ENCODE results near the gene SAP30BP.

Gene SAP30BP

DNA sequence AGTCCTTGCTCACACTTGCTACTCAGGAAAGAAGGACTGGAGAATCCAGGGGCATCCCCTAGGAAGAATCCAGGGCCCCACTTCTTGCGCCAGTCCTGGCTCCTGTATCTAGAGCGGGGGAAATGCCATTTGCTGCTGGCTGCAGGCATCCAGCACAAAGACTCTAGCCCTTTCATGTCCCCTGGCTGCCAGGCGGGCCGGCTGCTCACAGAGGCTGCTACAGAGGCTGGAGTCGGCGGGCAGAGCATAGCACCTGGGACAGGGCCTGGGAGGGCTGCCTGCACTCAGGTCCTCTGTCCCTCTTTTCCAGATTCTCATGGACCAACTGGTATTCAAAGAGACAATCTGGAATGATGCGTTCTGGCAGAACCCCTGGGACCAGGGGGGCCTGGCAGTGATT is 20.1 kb upstream of the SAP30BP start:
- TF ChIP-seq, protein P1, sequence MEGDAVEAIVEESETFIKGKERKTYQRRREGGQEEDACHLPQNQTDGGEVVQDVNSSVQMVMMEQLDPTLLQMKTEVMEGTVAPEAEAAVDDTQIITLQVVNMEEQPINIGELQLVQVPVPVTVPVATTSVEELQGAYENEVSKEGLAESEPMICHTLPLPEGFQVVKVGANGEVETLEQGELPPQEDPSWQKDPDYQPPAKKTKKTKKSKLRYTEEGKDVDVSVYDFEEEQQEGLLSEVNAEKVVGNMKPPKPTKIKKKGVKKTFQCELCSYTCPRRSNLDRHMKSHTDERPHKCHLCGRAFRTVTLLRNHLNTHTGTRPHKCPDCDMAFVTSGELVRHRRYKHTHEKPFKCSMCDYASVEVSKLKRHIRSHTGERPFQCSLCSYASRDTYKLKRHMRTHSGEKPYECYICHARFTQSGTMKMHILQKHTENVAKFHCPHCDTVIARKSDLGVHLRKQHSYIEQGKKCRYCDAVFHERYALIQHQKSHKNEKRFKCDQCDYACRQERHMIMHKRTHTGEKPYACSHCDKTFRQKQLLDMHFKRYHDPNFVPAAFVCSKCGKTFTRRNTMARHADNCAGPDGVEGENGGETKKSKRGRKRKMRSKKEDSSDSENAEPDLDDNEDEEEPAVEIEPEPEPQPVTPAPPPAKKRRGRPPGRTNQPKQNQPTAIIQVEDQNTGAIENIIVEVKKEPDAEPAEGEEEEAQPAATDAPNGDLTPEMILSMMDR (conservative IDR thresholded peaks at IDR 0.05; ENCODE audit: control insufficient read depth, insufficient read depth, low read depth, low read length): no peak
- DNase-seq (ENCODE audit: low read depth): no peak
- H3K4me3 ChIP-seq (ENCODE audit: control insufficient read depth, low read depth, low read length): no peak overlapping the region

DNA sequence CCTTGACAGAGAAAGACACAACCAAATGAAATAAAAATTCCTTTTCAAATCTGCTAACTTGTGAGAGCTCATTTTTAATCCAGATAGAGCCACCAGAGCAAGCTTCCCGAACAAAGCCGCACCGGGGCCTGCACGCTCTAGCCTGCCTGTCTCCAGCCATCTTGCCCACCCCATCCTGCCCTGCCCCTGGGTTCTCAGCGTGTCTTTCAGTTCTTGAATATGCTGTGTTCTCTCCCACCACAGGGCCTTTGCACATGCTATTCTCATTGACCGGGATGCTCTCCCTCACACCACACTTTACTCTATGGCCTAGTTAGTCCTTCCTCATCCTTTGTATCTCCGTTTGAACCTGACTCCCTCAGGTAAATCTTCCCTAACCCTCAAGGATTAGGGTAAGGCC is 19.2 kb upstream of the SAP30BP start:
- H3K4me3 ChIP-seq (ENCODE audit: control insufficient read depth, low read depth, low read length): no peak overlapping the region
- TF ChIP-seq, protein P1 (conservative IDR thresholded peaks at IDR 0.05; ENCODE audit: control insufficient read depth, insufficient read depth, low read depth, low read length): no peak
- no peak for DNase-seq (ENCODE audit: low read depth)

- no peak overlapping the region for H3K4me3 ChIP-seq (ENCODE audit: control insufficient read depth, low read depth, low read length)
- TF ChIP-seq, protein P1 (conservative IDR thresholded peaks at IDR 0.05; ENCODE audit: control insufficient read depth, insufficient read depth, low read depth, low read length): no peak
- no peak for DNase-seq (ENCODE audit: low read depth)
Measured at GRCh38 chr17:75649687-75650086, 17.5 kb upstream of the SAP30BP start.

DNA sequence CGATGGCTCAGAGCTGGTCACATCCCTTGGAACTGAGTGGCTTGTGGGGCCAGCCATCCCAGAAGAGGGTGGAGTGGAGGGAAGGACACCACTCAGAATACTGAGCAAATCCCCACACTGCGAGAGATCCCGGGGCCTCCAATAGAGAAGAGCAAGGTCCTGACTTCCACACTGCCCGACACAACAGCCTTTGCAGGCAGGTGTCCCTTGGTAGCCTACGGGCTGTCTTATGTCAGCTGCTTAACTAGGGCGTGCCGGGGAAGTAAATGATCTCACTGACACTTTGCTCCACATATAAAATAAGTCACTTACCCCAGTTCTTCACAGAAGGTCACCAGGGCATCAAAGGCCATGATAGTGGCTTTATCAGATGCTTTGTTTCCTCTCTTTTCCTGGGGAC is 16.3 kb upstream of the SAP30BP start:
- TF ChIP-seq, protein P1 (conservative IDR thresholded peaks at IDR 0.05; ENCODE audit: control insufficient read depth, insufficient read depth, low read depth, low read length): no peak
- no peak overlapping the region for H3K4me3 ChIP-seq (ENCODE audit: control insufficient read depth, low read depth, low read length)
- DNase-seq (ENCODE audit: low read depth): no peak

DNA sequence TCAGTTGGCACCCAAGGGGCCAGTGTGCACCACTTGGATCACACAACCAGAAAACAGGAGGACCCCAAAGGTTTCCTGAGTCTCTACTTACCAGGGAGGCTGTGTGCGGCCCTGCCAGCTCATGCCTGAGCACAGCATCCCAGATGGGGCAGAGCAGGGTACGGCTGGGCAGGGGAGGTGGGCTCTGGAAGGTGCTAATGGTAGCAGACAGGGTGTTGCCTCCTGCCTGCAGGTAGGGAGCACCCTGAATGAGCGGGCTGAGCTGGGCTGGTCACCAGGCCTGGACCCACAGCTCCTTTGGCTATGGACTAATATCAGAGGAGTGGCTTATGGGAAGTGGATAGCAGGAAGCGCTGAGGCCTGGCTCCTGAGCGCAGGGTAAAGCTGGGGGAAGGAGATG is 14.8 kb upstream of the SAP30BP start:
- TF ChIP-seq, protein P1 (conservative IDR thresholded peaks at IDR 0.05; ENCODE audit: control insufficient read depth, insufficient read depth, low read depth, low read length): no peak
- DNase-seq (ENCODE audit: low read depth): no peak
- no peak overlapping the region for H3K4me3 ChIP-seq (ENCODE audit: control insufficient read depth, low read depth, low read length)

GRCh38 chr17:75652934-75653549 is 14.1 kb upstream of the SAP30BP start:
- TF ChIP-seq, protein P1 (conservative IDR thresholded peaks at IDR 0.05; ENCODE audit: control insufficient read depth, insufficient read depth, low read depth, low read length): peak; percentile 82
- DNase-seq (ENCODE audit: low read depth): peak; percentile 30
- no peak overlapping the region for H3K4me3 ChIP-seq (ENCODE audit: control insufficient read depth, low read depth, low read length)

DNA sequence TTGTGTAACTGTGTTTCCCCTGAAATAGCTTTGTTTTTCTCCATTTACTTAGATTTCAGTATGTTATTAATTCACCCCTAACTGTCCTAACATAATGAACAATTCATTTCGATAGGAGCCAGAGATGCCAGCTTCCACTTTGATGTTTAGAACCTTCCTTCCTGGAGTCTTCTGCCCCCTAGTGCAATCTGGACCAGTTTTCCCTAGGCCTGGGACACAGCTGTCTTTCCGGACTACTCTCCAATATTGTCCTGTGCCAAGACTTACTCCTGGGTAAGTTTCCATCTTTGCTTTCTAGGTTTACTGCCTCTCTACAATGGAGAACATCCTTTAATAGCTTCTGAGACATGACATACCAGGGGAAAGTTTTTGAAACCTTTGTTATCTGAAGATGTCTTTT is 13.0 kb upstream of the SAP30BP start:
- peak; percentile 27 for DNase-seq (ENCODE audit: low read depth)
- TF ChIP-seq, protein P1 (conservative IDR thresholded peaks at IDR 0.05; ENCODE audit: control insufficient read depth, insufficient read depth, low read depth, low read length): peak; percentile 22
- no peak overlapping the region for H3K4me3 ChIP-seq (ENCODE audit: control insufficient read depth, low read depth, low read length)

Measured in fibroblast of mammary gland (primary cell).